Neural crest cell (in vitro differentiated cells): ENCODE results near the gene HNRNPF. TPM values are rescaled to one million over a fixed set of nuclear protein-coding genes. Genes with fewer than 3 reads are reported as not detected.
"Not testable (repeated sequence)": the region's sequence is repeated elsewhere in the genome, so short reads cannot be mapped to it uniquely, and the experiment has no call there.

Source experiments
- DNase-seq: peaks from one replicate; pipeline ENCODE4 v3.0.0; 2021; ENCODE audit warnings: low read depth, mixed read lengths, low spot score
- H3K27ac Mint-ChIP-seq: one replicate; pipeline ENCODE4 v1.8.0; 2021; ENCODE audit warnings: mild to moderate bottlenecking, mixed read lengths; ENCODE audit not compliant: unreplicated experiment
- H3K27me3 Mint-ChIP-seq: 2 replicates; pipeline ENCODE4 v1.8.0; 2021; ENCODE audit warnings: low read depth, mild to moderate bottlenecking, mixed read lengths
- H3K36me3 Mint-ChIP-seq: 2 replicates; pipeline ENCODE4 v1.8.0; 2021; ENCODE audit warnings: low read depth, mild to moderate bottlenecking, mixed read lengths
- H3K4me1 Mint-ChIP-seq: 2 replicates; pipeline ENCODE4 v1.8.0; 2021; ENCODE audit warnings: mixed read lengths
- H3K4me3 Mint-ChIP-seq: one replicate; pipeline ENCODE4 v1.8.0; 2021; ENCODE audit warnings: mild to moderate bottlenecking, mixed read lengths
- H3K9me3 Mint-ChIP-seq: 2 replicates; pipeline ENCODE4 v1.8.0; 2021; ENCODE audit warnings: mixed read lengths
- CTCF ChIP-seq: fragments of 200-600 bp; sonication (generic); conservative IDR thresholded peaks from 2 replicates; pipeline ENCODE4 v1.5.0; 2021; ENCODE audit warnings: antibody characterized with exemption, mild to moderate bottlenecking
- total RNA-seq: library from RNA; stranded (reverse); gene quantifications from 2 replicates; pipeline ENCODE4 v1.2.1, GENCODE V29; 2021

The HNRNPF gene
- total RNA-seq, 1 donor from 2014 or later: 284 TPM

GRCh38 chr10:43427166-43427825, 18.3 kb upstream of the HNRNPF start:
- DNase-seq: no peak
- Mint-ChIP-seq H3K27ac (no peak overlapping the region), H3K4me3 (no peak overlapping the region), H3K36me3 (peaks cover 6% of the 10 kb centered on the region), H3K27me3 (no peaks in the 10 kb centered on the region), H3K9me3 (no peaks in the 10 kb centered on the region), H3K4me1 (peaks cover 8% of the 10 kb centered on the region)
- no peak for TF ChIP-seq CTCF

- H3K4me1 Mint-ChIP-seq: peaks cover 11% of the 10 kb centered on the region
- H3K4me3 Mint-ChIP-seq, H3K27me3 Mint-ChIP-seq, DNase-seq, H3K36me3 Mint-ChIP-seq, H3K9me3 Mint-ChIP-seq, H3K27ac Mint-ChIP-seq: not testable (repeated sequence)
Observed at GRCh38 chr10:43426476-43426875, 17.5 kb upstream of the HNRNPF start.

DNA sequence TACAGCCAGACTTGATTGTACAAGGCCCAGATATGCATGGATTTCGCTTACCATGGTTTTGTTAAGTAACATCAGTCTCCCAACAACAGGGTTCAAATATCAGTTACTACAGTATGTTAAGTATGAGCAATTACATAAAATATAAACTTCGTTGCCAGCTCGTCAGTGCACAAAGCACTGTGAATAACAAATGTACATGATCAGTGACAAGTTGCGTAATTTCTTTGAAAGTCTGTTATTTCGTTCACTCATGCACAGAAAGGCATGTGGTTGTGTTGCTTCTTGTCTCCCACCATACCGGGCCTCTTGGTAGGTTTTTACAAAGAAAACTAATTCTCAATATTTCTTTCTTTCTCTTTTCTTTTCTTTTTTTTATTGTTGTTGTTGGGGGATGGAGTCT, 15.4 kb upstream of the HNRNPF start:
- H3K4me3 Mint-ChIP-seq: no peak overlapping the region

GRCh38 chr10:43421944-43422343, 13.0 kb upstream of the HNRNPF start:
- not testable (repeated sequence) for H3K27ac Mint-ChIP-seq, H3K27me3 Mint-ChIP-seq, DNase-seq, H3K9me3 Mint-ChIP-seq, H3K36me3 Mint-ChIP-seq, H3K4me3 Mint-ChIP-seq
- H3K4me1 Mint-ChIP-seq: peaks cover 25% of the 10 kb centered on the region

More for the DNA sequence above, 15.4 kb upstream of the HNRNPF start:
- no peaks in the 10 kb centered on the region for H3K27me3 Mint-ChIP-seq
- H3K4me1 Mint-ChIP-seq: peaks cover 16% of the 10 kb centered on the region
- no peak for DNase-seq
- TF ChIP-seq CTCF: no peak
- H3K36me3 Mint-ChIP-seq: peaks cover 6% of the 10 kb centered on the region
- H3K27ac Mint-ChIP-seq: no peak overlapping the region
- H3K9me3 Mint-ChIP-seq: no peaks in the 10 kb centered on the region

GRCh38 chr10:43421519-43421918, 12.5 kb upstream of the HNRNPF start:
- Mint-ChIP-seq H3K36me3 (peaks cover 6% of the 10 kb centered on the region), H3K27me3 (no peaks in the 10 kb centered on the region), H3K27ac (no peak overlapping the region), H3K4me1 (peaks cover 25% of the 10 kb centered on the region), H3K9me3 (no peaks in the 10 kb centered on the region), H3K4me3 (peak overlapping the region; percentile 33)
- TF ChIP-seq CTCF: no peak
- DNase-seq: no peak

GRCh38 chr10:43421201-43421507, 12.2 kb upstream of the HNRNPF start:
- Mint-ChIP-seq H3K27ac (peak overlapping the region; percentile 91), H3K9me3 (no peaks in the 10 kb centered on the region), H3K4me1 (peaks cover 25% of the 10 kb centered on the region), H3K4me3 (peak overlapping the region; percentile 87), H3K27me3 (no peaks in the 10 kb centered on the region), H3K36me3 (peaks cover 6% of the 10 kb centered on the region)
- TF ChIP-seq CTCF: no peak
- no peak for DNase-seq
